SKM-1 (cell line): Measurements from ENCODE around the gene ABCA10.
"Not testable (repeated sequence)": the region's sequence is repeated elsewhere in the genome, so short reads cannot be mapped to it uniquely, and the experiment has no call there.

Source experiments
- DNase-seq: peaks from one replicate; lab custom pipeline; 2025; ENCODE audit not compliant: unreplicated experiment; lab: John Stamatoyannopoulos, UW

Gene ABCA10

DNA sequence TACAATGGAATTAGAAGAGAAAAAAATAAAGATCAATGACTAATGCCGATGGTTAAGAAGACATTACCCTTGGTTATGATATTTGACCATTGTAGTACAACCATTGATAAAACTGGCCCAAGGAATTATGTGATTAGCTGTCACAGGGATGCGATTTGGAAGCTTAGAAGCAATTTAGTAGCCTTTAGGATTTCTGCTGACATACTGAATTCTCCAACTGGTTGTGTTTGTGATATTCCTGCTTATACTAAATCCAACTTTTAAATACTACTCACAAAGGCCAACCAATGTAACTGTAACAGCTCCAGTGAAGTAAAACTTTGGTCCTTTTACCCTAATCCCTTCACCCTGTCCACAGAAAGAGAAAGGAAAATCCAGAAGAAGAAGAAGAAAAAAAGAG lies 55.5 kb downstream of the ABCA10 start:
- DNase-seq, result no peak

DNA sequence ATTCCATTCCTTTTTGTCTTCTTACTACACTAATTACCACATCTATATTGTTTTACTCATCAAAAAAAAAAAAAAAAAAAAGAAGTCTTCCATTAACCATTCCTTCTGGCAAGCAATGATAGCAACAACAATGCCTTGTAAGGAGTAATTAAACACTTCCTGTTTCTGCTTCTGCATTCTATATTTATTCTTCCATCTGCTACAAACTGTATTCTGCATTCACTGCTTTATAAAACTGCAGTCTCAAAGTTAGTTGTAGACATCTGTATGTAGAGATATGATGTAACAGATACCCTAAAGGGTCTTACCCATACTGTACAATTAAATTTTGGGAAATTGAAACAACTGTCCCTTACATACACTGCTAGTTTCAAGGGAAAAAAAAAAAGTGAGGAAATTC lies 58.2 kb downstream of the ABCA10 start:
- DNase-seq, result no peak

DNA sequence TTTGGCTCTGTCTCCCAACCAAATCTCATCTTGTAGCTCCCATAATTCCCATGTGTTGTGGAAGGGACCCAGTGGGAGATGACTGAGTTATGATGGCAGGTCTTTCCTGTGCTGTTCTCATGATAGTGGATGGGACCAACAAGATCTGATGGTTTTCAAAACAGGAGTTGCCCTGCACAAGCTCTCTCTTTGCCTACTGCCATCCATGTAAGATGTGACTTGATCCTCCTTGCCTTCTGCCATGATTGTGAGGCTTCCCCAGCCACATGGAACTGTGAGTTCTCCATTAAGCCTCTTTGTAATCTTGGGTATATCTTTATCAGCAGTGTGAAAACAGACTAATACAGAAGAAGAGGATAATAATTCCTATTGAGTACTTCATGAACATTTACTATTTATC lies 60.0 kb downstream of the ABCA10 start:
- DNase-seq, result not testable (repeated sequence)

DNA sequence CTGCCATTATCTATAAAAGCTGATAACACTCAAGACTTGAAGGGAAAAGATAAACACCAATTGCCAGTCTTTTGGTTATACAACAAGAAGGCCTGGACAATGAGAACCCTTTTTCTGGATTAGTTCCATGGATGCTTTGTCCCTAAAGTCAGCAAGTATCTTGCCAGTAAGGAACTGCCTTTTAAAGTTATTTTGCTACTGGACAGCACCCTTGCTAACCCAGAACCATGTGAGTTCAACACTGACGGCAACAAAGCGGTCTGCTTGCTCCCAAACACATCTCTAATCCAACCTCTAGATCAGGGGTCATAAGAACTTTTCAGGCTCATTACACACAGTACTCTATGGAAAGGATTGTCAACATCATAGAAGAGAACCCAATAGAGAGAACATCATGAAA lies 61.7 kb downstream of the ABCA10 start:
- no peak for DNase-seq

DNA sequence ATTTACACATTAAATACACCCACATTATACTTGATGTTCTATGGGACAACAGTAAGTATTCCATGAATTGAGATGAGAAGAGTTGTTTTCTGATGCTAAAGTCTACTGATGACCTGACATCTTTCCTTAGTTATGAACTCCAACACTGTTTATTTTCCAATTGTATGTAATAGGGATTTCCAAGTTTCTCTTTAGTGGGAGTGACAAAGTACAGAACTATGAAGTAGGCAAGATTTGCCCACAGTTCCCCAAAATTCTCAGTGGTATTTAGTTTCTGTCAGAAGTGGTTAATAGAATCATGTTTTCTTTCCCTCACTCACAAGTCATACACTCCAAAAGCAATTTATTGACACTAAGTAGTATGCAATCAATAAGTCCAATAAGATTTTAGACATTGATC lies 64.4 kb downstream of the ABCA10 start:
- DNase-seq, result no peak

DNA sequence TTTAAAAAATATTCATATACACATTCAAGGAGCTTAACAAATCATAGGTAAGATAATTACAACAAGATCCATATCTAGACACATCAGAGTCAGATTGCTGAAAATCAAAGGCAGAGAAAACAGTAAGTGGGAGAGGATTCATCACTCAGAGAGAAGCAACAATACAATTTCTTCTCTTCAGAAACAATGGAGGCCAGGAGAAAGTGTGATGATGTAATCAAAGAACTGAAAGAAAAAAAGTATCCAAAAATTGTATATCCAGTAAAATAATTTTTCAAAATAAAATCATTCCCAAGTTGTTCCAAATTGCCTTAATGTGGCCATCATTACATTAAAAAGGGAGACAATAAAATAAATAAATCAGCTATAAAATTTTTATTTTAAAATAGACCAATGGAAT lies 69.2 kb downstream of the ABCA10 start:
- DNase-seq, result no peak

DNA sequence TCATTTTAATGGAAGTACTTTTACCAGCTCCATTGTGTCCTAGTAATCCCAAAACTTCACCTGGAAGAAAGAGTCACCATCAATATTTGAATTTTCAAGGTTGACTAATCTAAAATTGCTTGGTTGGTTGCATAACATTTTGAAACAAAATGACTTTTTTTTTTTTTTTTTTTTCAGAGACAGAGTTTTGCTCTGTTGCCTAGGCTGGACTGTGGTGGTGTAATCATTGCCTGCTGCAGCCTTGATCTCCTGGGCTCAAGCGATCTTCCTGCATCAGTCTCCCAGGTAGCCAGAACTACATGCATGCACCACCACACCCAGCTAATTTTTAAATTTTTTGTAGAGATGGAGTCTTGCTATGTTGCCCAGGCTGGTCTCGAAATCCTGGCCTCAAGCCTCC lies 74.4 kb downstream of the ABCA10 start:
- no peak for DNase-seq

DNA sequence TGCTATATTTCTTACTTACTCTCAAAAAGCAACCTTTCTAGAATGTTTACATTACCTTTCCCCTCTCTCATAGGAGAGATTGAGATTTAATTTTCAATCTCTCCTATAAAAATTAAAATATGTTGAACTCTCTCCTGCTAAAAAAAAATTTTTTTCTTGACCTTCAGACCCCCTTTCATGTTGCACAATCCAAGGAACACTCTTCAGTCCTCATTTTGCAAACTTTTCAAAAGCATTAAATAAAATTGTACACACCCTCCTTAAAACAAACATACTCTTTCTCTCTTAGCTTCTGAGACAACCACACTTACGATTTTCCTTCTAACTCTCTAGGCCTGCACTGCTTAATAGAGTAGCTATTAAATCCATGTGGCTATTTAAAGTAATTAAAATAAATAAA lies 78.3 kb downstream of the ABCA10 start:
- no peak for DNase-seq

DNA sequence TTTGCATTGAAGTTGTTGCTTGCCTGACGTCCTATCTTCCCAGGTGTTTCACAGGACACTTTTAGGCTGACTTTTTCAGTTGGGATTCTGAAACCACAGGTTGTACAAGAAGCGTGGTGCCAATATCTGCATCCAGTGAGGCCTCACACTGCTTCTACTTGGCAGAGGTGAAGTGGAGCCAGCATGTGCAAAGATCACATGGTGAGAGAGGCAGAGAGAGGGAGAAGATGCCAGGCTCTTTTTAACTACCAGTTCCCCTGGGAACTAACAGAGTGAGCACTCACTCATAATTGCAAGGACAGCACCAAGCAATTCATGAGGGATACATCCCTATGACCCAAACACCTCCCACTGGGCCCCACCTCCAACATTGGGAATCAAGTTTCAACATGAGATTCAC lies 81.2 kb downstream of the ABCA10 start:
- DNase-seq, result no peak

DNA sequence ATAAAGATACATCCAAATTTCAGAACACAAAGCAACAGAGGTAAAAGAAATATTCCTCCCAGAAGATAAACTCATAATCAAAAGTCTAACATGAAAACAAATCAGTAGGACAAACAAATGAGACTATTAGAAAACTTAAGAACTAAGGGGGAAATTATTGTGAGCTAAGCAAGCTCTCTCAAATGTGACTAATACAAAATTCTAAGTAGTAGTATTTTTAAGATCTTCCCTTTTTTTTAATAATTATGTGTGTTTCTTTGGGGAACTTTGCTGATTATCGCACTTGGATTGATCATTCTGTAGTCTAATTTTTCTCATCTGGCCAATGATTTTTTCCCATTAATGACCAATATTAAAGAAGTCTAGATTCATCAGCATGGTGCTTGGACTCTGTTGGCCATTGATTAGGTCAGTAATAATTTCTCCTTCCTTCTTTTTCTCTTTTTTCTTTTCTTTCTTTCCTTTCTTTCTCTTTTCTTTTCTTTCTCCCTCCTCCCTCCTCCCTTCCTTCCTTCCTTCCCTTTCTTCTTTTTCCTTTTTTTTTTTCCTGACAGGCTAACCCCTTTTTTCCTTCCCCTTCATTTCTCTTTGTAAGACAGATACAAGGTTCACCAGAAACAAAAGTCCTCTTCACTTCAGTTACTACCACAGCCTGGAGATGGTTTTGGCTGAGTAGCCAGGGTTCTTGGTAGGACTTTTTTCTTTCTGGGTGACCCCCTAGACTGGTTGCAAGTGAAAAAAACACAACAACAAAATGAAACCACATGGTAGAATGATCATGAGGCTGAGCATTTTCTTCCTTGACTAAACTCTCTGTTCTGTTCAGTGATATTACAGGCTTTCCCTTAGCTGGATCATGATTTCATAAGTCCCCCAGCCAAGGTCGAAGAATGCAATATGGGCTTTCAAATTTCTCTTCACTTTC lies 84.0 kb downstream of the ABCA10 start:
- no peak for DNase-seq

DNA sequence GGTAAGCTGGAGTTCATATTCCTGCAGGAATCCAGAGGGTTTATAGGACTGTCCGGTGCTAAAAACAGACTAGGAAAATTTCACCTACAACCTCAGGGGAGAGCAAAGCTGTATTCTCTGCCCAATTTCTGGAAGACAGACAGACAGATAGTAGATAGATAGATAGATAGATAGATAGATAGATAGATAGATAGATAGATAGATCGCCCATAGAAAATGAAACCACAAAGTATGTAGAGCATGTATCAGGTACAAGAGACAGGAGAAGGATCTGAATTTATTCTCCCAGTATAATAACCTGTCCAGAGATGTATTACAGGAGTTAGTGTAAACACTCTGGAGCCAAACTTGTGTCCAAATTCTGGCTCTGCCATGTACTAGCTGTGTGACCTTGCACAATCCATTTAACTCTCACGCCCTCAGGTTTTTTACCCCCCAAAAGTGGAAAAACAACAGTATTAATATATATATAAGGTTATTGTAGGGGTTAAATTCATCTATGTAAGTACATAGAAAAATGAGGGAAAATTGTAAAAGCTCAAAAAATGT lies 84.9 kb downstream of the ABCA10 start:
- DNase-seq, result no peak

DNA sequence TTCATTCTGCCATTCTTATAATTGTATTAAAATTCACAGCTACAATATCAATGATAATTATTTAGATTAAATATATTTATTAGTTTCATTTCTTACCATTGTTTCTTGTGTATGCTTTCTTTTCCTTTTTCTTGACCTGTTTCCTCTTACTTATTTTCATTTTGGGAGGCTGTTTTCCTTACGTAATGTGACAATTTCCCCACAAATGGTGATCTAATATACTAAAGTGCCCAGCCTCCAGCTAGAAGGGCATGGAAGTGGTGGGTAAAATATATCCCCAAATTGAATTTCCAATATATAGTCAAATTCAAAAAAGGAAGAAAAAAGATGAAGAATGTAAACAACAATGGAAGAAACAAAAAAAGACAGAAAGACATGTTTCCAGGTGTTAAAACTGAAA lies 85.5 kb downstream of the ABCA10 start:
- DNase-seq, result no peak

DNA sequence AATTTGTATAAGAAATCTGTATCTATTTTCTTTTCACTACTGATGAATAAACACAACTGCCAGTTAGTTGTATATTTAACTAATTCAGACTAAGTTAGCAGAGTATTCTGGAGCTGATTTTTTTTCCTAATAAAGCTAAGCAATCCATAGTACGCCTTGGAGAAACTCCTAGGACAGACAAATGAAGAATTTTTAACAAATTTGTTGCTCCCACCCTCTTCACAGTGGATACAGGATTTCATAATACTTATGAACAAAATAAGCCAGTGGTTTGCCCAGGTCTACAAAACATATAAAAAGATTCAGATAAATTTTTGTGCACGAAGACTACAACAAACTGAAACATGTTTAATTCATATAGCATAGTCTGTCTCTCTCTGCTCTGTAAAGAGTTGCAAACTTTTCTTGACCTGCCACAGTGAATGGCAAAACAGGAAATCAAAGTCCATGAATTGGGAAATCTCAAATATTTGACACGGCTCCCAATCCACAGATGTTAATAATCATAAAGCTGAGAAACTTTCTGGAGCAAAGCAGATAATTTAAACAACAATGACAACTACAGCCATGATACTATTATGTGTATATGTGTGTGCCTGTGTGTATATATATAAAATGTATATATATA lies 86.3 kb downstream of the ABCA10 start:
- DNase-seq, result no peak

DNA sequence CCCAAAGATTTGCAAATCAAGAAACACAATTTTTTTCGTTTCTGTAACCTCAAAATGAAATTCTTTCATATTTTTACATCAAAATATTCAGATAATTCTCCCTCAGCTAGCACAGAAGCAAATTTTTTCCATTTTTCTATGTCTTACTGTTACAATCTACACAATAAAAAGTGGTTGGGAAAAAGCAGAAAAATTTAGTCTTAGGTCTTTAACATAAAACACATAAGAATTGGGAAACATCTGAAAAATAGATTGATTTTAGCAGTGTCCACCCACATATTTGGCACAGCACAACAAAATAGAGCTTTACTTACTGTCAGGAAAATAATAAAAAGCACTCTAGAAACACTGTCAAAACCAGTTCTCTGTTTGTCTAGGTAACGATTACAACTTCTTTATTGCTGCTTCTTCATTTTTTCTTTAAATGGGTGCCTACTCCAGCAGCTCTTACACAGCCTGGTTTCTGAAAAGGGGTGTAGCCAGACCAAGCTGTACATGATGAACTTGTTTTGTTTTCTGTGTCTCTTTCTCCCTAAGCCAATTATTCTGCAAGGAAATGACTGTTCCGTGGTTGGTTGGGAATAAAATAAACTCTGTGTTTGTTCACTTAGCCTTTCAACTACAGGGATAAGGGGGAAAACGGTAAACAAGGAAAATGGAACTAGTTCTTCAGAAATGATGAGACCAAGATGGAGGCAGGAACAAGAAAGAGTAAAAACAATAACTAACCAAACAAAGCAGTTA lies 87.0 kb downstream of the ABCA10 start, which contains the start of gene ABCA6:
ABCA6 (minus strand) TSS at position 465 of the 744 bp plus-strand sequence. CDS start 1,192 bp downstream, outside the sequence.
- no peak for DNase-seq

DNA sequence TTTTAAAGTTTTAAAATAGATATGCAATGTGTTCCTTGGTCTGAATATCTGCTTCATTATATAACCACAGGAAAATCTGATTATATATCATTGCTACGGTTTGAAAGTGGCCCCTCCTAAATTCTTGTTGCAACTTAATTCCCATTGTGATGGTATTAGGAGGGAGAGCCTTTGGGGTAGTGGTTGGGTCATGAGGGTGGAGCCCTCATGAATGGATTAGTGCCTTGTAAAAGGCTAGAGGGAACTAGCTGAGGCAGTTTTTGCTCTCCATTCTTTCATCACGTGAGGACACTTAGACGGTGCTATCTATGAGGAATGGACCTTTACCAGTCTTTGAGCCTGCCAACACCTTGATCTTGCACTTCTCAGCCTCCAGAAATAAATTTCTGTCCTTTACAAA lies 94.5 kb downstream of the ABCA10 start:
- no peak for DNase-seq

DNA sequence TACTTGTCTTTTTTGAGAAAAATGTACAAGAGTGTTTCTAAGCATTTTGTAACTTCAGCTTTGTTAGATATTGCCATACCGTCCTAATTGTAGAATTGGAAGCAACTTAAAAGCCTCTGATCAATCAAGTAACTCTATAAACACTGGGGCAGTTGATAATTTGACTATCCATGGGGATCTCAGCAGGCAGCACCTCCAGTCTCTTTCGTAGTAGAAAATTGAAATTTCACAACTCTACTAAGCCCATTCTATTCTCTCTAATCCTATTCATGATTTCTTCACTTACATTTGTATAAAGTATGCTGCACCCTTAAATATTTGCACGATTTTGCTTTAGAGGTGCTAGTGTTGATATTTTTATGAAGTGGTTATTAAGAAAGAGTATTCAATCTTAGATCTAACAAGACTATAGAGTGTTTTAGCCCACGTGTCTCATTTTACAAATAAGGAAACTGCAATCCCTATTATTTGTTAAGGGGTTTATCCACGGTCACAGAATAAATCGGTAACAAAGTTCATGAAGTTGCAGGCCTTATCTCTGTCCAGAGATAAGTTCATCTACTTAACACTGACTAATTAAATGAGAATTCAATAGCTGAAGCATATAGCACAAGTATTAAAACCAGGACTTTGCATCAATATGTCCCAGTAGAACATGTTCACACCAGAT lies 97.9 kb downstream of the ABCA10 start:
- no peak for DNase-seq

DNA sequence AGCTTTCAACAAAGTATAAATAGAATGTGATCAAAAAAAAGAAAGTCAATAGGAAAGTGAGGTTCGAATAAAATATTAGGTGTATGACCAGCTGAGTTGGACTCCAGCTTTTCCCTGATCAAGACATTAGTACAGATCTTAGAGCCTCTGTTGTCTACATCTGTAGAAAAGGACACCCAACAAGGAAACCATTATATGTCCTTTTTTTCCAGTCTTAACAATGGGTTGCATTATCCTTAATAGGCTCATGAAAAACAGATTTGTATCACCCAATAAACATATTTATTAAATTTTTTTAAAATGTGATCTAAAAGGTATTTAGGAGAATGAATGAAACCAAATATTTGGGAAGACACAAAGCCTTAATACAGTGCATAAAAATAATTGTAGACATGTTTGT lies 105.0 kb downstream of the ABCA10 start:
- no peak for DNase-seq

DNA sequence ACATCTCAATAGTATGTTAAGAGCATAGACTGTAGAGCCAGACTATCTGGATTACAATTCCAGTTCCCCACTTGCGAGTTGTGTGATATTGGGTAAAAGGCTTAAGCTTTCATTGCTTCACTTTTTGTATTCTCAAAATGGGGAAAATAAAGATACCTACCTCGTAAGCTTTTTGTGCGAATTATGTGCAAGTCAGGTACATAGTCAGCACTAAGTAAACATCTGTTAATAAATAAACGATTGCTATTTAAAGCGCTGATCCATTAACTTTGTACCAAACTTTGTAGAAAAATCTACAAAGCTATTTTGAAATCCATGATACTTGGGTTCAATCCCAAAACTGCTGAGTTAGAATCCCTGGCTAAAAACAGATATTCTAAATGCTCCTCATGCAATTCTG lies 106.6 kb downstream of the ABCA10 start:
- DNase-seq, result no peak

DNA sequence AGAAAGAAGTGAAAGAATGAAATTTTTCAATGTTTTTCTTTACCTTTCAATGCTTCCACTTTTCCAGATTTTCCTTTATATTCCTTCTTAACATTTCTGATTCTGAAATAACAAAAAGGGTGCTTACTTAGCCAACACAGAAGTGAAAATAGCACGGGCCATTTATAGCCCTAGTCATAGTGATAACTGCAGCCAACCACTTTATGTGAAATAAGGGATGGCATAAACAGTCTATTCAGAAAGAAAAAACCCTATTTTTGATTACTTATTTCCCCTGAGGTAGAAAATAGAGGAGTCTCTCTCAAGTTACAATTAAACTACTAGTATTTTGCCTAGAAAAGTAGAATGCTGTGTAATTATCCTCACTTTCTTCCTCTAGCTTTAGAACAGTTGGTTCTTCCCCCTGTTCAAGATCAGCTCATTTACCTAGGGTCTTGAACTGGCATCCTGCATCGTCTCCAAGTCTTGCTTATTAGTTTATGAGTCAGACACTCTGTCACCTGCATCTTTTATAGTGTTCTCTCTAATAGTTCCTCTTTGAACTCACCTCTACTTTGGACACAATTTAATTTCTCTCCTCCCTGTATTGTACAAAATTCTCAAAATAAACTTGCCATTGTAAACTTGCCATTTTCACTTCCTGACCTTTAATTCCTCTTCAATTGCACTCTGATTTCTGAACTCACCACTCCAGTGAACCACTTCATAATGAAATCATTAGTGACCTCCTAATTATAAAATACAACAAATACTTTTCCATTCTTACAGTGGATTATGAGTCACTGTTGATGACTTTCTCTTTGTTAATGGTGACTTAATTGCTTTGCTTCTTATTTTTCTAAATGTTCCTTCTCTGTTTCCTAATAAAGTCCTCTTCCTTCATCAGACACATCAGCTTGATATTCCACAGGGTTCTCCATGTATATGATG lies 110.5 kb downstream of the ABCA10 start:
- DNase-seq, result no peak

DNA sequence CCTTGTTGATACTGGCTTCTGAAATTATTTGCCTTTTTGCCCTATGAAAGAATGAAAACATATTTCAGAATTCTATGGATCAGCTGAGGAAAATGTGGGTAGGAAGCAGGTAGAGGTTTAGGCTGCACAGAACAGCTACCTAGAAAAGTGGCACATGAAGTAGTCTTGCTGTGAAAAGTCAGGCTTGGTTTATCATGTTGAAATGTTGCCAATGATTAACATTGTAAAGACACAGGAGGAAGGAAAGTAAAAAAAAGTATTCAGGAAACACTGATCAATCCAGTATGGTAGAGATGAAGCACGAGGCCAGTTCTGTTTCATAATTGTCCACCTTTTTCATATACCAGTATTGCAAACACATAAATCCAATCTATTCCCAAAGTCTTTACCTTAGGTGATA lies 116.8 kb downstream of the ABCA10 start:
- no peak for DNase-seq
